MCF 10A (cell line): Measurements from ENCODE around the gene DLX5. TPM values are rescaled to one million over a fixed set of nuclear protein-coding genes. Genes with fewer than 3 reads are reported as not detected.

ENCODE experiments used
- BruUV-seq: library from RNA; stranded (reverse); fragments of 400-500 nt; replicated peaks from 2 replicates; lab custom pipeline; 2021; lab: Mats Ljungman, UMichigan
- CTCF ChIA-PET: fragments of 300-600 bp; sonication (Branson Sonifier 250); formaldehyde crosslinking; extraction: SDS; loops from one replicate; lab custom pipeline; 2021; ENCODE audit warnings: antibody characterized with exemption, inconsistent platforms; lab: Yijun Ruan, JAX
- POLR2A ChIA-PET: fragments of 300-600, 350-650 bp; sonication (Branson Sonifier 250); formaldehyde crosslinking; extraction: SDS; loops from one replicate; lab custom pipeline; 2020; ENCODE audit warnings: antibody characterized with exemption, inconsistent platforms; lab: Yijun Ruan, JAX
- DNase-seq: peaks from one replicate; pipeline ENCODE4 v3.0.0-alpha.2; 2018; ENCODE audit not compliant: unreplicated experiment
- H3K27ac Mint-ChIP-seq: one replicate; pipeline ENCODE4 v1.8.0; 2022; ENCODE audit warnings: mild to moderate bottlenecking, low read depth, mixed read lengths; ENCODE audit not compliant: unreplicated experiment
- H3K27me3 Mint-ChIP-seq: one replicate; pipeline ENCODE4 v1.8.0; 2022; ENCODE audit warnings: mixed read lengths; ENCODE audit not compliant: insufficient read depth, unreplicated experiment
- H3K36me3 Mint-ChIP-seq: one replicate; pipeline ENCODE4 v1.8.0; 2022; ENCODE audit warnings: mild to moderate bottlenecking, moderate library complexity, mixed read lengths; ENCODE audit not compliant: insufficient read depth, unreplicated experiment
- H3K4me1 Mint-ChIP-seq: one replicate; pipeline ENCODE4 v1.8.0; 2022; ENCODE audit warnings: mixed read lengths; ENCODE audit not compliant: insufficient read depth, unreplicated experiment
- H3K4me3 Mint-ChIP-seq: one replicate; pipeline ENCODE4 v1.8.0; 2022; ENCODE audit warnings: mild to moderate bottlenecking, moderate library complexity, mixed read lengths; ENCODE audit not compliant: unreplicated experiment
- H3K9me3 Mint-ChIP-seq: one replicate; pipeline ENCODE4 v1.8.0; 2022; ENCODE audit warnings: mixed read lengths; ENCODE audit not compliant: unreplicated experiment
- CTCF ChIP-seq: fragments of 200-600 bp; IDR thresholded peaks from one replicate; pipeline ENCODE4 v1.8.0; 2022; ENCODE audit warnings: antibody characterized with exemption, mild to moderate bottlenecking; ENCODE audit not compliant: unreplicated experiment
- intact Hi-C: fragments of 100-400 bp; cut with micrococcal nuclease; formaldehyde crosslinking; loops from 2 replicates; pipeline ENCODE4 v1.14.1; 2022
- total RNA-seq: library from RNA; stranded (reverse); gene quantifications from 2 replicates; pipeline ENCODE4 v1.2.3, GENCODE V29; 2022

Gene DLX5
- total RNA-seq, 1 experiment from 2014 or later: not detected

GRCh38 chr7:97009753-97010732 is 14.6 kb downstream of the DLX5 start:
- intact Hi-C loops: no loop called here
- H3K4me1 Mint-ChIP-seq: peaks cover 7% of the 10 kb centered on the region
- no TSS peak for BruUV-seq
- no peaks in the 10 kb centered on the region for H3K9me3 Mint-ChIP-seq
- no peak for DNase-seq
- no peak for TF ChIP-seq CTCF
- no peak overlapping the region for H3K27ac Mint-ChIP-seq
- H3K4me3 Mint-ChIP-seq: no peak overlapping the region
- ChIA-PET CTCF (no interaction called here), POLR2A (no interaction called here)
- peaks cover 62% of the 10 kb centered on the region for H3K27me3 Mint-ChIP-seq
- no peaks in the 10 kb centered on the region for H3K36me3 Mint-ChIP-seq

- no TSS peak for BruUV-seq
- no peak overlapping the region for H3K4me3 Mint-ChIP-seq
- no peaks in the 10 kb centered on the region for H3K9me3 Mint-ChIP-seq
- DNase-seq: no peak
- ChIA-PET CTCF (interaction anchor here (0.6 to 1.0 kb wide), 2 partner anchors 16 to 18 kb away, joined by 3 to 4 read pairs; no protein-coding TSS in a partner anchor), POLR2A (no interaction called here)
- no peaks in the 10 kb centered on the region for H3K4me1 Mint-ChIP-seq
- H3K36me3 Mint-ChIP-seq: no peaks in the 10 kb centered on the region
- no peak for TF ChIP-seq CTCF
- H3K27ac Mint-ChIP-seq: no peak overlapping the region
- peaks cover 53% of the 10 kb centered on the region for H3K27me3 Mint-ChIP-seq
- intact Hi-C loops: no loop called here
Measured at GRCh38 chr7:97008275-97008917, 16.2 kb downstream of the DLX5 start.

GRCh38 chr7:97007583-97007861 is 17.1 kb downstream of the DLX5 start:
- POLR2A ChIA-PET: no interaction called here
- TF ChIP-seq CTCF: no peak
- CTCF ChIA-PET: interaction anchor here (0.6 to 1.0 kb wide), 2 partner anchors 21 to 480 kb away, joined by 3 read pairs; no protein-coding TSS in a partner anchor
- Mint-ChIP-seq H3K27me3 (peaks cover 51% of the 10 kb centered on the region), H3K9me3 (no peaks in the 10 kb centered on the region), H3K27ac (no peak overlapping the region), H3K4me1 (no peaks in the 10 kb centered on the region), H3K4me3 (no peak overlapping the region), H3K36me3 (no peaks in the 10 kb centered on the region)
- DNase-seq: no peak
- BruUV-seq: no TSS peak
- intact Hi-C loops: no loop called here
